ENCODE data around the gene MTHFD1L.

DNA sequence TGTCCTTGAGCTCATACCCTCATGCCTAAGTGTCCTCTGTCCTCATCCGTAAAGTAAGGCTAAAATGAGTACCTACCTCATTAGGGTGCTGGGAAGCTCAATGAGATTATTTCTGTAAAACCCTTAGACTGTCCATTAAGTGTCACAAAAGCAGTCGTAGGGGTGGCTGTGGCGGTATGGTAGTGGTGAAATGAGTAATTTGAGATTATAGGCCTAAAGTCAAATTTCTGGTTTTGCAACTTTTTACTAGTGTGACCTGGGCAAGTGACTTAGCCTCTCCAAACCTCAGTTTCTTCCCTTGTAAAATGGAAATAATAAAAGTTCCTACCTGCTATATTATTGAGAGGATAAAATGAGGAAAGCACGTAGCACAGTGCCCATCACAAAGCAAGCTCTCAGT is 226.1 kb downstream of the MTHFD1L start:
- TF ChIP-seq, protein P1, sequence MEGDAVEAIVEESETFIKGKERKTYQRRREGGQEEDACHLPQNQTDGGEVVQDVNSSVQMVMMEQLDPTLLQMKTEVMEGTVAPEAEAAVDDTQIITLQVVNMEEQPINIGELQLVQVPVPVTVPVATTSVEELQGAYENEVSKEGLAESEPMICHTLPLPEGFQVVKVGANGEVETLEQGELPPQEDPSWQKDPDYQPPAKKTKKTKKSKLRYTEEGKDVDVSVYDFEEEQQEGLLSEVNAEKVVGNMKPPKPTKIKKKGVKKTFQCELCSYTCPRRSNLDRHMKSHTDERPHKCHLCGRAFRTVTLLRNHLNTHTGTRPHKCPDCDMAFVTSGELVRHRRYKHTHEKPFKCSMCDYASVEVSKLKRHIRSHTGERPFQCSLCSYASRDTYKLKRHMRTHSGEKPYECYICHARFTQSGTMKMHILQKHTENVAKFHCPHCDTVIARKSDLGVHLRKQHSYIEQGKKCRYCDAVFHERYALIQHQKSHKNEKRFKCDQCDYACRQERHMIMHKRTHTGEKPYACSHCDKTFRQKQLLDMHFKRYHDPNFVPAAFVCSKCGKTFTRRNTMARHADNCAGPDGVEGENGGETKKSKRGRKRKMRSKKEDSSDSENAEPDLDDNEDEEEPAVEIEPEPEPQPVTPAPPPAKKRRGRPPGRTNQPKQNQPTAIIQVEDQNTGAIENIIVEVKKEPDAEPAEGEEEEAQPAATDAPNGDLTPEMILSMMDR (conservative IDR thresholded peaks at IDR 0.05 in 1 of 2, IDR thresholded peaks at IDR 0.05 in 1 of 2; ENCODE audit: extremely low read depth in 1 of 2, insufficient read depth in 1 of 2, low read depth in 1 of 2, low read length in 2 of 2): no peak
- no peak for TF ChIP-seq EZH2 (IDR thresholded peaks at IDR 0.05; ENCODE audit: borderline replicate concordance, low read length)

Measured in mammary epithelial cell (primary cell).